Osteoblast (primary cell): ENCODE results near the gene ACSBG1. TPM values are rescaled to one million over a fixed set of nuclear protein-coding genes. Genes with fewer than 3 reads are reported as not detected.

ENCODE experiments used
- DNase-seq: peaks from one replicate; pipeline ENCODE4 v3.0.0; 2011; ENCODE audit warnings: low spot score, mixed read lengths; ENCODE audit not compliant: insufficient read length; ENCODE audit errors: missing footprints
- H2AFZ ChIP-seq: 2 replicates; pipeline ENCODE4 v1.6.0; 2011; ENCODE audit warnings: mild to moderate bottlenecking, low read length
- H3K27ac ChIP-seq: 2 replicates; pipeline ENCODE4 v1.5.1; 2011; ENCODE audit warnings: mild to moderate bottlenecking, low read depth, low read length, moderate library complexity
- H3K27me3 ChIP-seq: 2 replicates; pipeline ENCODE4 v1.6.0; 2012; ENCODE audit warnings: mild to moderate bottlenecking, control low read depth, inconsistent platforms, low read length, moderate library complexity; ENCODE audit not compliant: insufficient read depth
- H3K36me3 ChIP-seq: 2 replicates; pipeline ENCODE4 v1.5.1; 2011; ENCODE audit warnings: mild to moderate bottlenecking, low read length, control low read depth, moderate library complexity; ENCODE audit not compliant: insufficient read depth
- H3K4me1 ChIP-seq: 2 replicates; pipeline ENCODE4 v1.5.1; 2011; ENCODE audit warnings: mild to moderate bottlenecking, low read length, control low read depth, moderate library complexity; ENCODE audit not compliant: insufficient read depth
- H3K4me2 ChIP-seq: 2 replicates; pipeline ENCODE4 v1.6.0; 2011; ENCODE audit warnings: mild to moderate bottlenecking, low read length; ENCODE audit not compliant: insufficient read depth
- H3K4me3 ChIP-seq: fragments of 200-600 bp; sonication (generic); 3 replicates; pipeline ENCODE4 v1.5.1; 2012; ENCODE audit warnings: mild to moderate bottlenecking, low read length, inconsistent platforms; ENCODE audit not compliant: insufficient read depth
- H3K79me2 ChIP-seq: 2 replicates; pipeline ENCODE4 v1.6.0; 2012; ENCODE audit warnings: mild to moderate bottlenecking, low read length, control low read depth, inconsistent platforms; ENCODE audit not compliant: insufficient read depth
- H3K9me3 ChIP-seq: 2 replicates; pipeline ENCODE4 v1.5.1; 2011; ENCODE audit warnings: low read depth, low read length, control low read depth
- H4K20me1 ChIP-seq: 2 replicates; pipeline ENCODE4 v1.6.0; 2012; ENCODE audit warnings: mild to moderate bottlenecking, low read length, control low read depth; ENCODE audit not compliant: insufficient read depth
- total RNA-seq: library from RNA; depleted of rRNA; stranded (reverse); fragments of >200 nt; gene quantifications from 2 replicates; pipeline ENCODE4 v1.2.3, GENCODE V29; 2012
- TF ChIP-seq, protein P1 (sequence below): IDR thresholded peaks from 2 replicates; pipeline ENCODE4 v1.5.1; 2011; ENCODE audit warnings: mild to moderate bottlenecking, low read depth, low read length, moderate library complexity; ENCODE audit errors: extremely low read depth

Gene ACSBG1
- total RNA-seq, 1 donor: under 0.01 TPM

DNA sequence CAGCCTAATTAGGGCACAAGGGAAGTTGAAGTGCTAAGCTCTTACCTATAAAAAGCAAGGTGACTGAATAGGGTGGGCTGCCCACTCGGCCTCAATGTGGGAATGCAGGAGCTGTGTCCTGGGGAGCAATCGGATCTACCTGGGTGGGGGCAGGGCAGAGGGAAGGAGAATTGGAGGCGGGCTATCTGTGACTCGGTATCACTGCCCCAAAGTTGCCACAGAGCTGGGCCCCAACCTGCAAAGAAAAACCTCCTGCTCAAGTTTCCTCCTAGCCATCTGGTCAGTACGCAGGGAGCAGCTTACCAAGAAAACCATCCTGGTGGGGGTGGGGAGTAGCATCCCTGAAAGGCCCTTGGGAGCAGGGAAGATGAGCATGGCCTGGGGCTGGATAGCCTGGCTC lies 113.8 kb downstream of the ACSBG1 start:
- no peak overlapping the region for H3K4me2 ChIP-seq

More for the DNA sequence above, 113.8 kb downstream of the ACSBG1 start:
- Histone ChIP-seq H2AFZ (no peak overlapping the region), H3K27me3 (no peaks in the 10 kb centered on the region), H3K27ac (no peak overlapping the region), H3K4me3 (no peak overlapping the region), H3K9me3 (no peaks in the 10 kb centered on the region), H3K79me2 (no peaks in the 10 kb centered on the region), H3K4me1 (no peaks in the 10 kb centered on the region), H4K20me1 (no peaks in the 10 kb centered on the region), H3K36me3 (no peaks in the 10 kb centered on the region)
- DNase-seq: no peak
- TF ChIP-seq, protein P1, sequence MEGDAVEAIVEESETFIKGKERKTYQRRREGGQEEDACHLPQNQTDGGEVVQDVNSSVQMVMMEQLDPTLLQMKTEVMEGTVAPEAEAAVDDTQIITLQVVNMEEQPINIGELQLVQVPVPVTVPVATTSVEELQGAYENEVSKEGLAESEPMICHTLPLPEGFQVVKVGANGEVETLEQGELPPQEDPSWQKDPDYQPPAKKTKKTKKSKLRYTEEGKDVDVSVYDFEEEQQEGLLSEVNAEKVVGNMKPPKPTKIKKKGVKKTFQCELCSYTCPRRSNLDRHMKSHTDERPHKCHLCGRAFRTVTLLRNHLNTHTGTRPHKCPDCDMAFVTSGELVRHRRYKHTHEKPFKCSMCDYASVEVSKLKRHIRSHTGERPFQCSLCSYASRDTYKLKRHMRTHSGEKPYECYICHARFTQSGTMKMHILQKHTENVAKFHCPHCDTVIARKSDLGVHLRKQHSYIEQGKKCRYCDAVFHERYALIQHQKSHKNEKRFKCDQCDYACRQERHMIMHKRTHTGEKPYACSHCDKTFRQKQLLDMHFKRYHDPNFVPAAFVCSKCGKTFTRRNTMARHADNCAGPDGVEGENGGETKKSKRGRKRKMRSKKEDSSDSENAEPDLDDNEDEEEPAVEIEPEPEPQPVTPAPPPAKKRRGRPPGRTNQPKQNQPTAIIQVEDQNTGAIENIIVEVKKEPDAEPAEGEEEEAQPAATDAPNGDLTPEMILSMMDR: no peak

Other genes starting within 250 kb of the ACSBG1 start
- 57.8 and 58.3 TPM in 2 replicates for gene TBC1D2B, start 156.9 kb downstream of the ACSBG1 start, total RNA-seq
- not detected in 2 replicates for gene SH2D7, start 142.0 kb downstream of the ACSBG1 start, total RNA-seq
- gene CIB2, start 103.1 kb downstream of the ACSBG1 start, total RNA-seq: 1.5 and 2.2 TPM in 2 replicates
- gene IDH3A, start 85.2 kb downstream of the ACSBG1 start, total RNA-seq: 29.5 and 30.4 TPM in 2 replicates
- gene DNAJA4, start 30.0 kb upstream of the ACSBG1 start, total RNA-seq: 2.1 and 2.2 TPM in 2 replicates
- 62.6 and 64.8 TPM in 2 replicates for gene SKIC8, start 65.0 kb upstream of the ACSBG1 start, total RNA-seq
- gene CRABP1, start 105.8 kb upstream of the ACSBG1 start, total RNA-seq: not detected in 2 replicates
- 26.8 and 27.1 TPM in 2 replicates for gene IREB2, start 203.7 kb upstream of the ACSBG1 start, total RNA-seq